Transverse colon (tissue), 4 donors: ENCODE results near the gene USP34. TPM values are rescaled to one million over a fixed set of nuclear protein-coding genes. Genes with fewer than 3 reads are reported as not detected.

Experiments
- DNase-seq: peaks from one replicate; pipeline ENCODE4 v3.0.0-alpha.2; 2019
- H3K27ac ChIP-seq, 4 donors: fragments of 200-600 bp; sonication (generic); 2 replicates each; pipeline ENCODE4 v1.5.1; 2016 to 2018; ENCODE audit warnings: inconsistent platforms in 4 of 4
- H3K27me3 ChIP-seq: fragments of 200-600 bp; sonication (generic); 2 replicates; pipeline ENCODE4 v1.5.1; 2017; ENCODE audit warnings: inconsistent platforms
- H3K36me3 ChIP-seq, 4 donors: fragments of 200-600 bp; sonication (generic); 2 replicates each; pipeline ENCODE4 v1.5.1; 2017 to 2019; ENCODE audit warnings: inconsistent platforms in 4 of 4
- H3K4me1 ChIP-seq, 4 donors: fragments of 200-600 bp; sonication (generic); 2 replicates each; pipeline ENCODE4 v1.5.1; 2017 to 2020; ENCODE audit warnings: inconsistent platforms in 4 of 4
- H3K4me3 ChIP-seq, 4 donors: fragments of 200-600 bp; sonication (generic); 1 replicate in 1 of 4; 2 replicates in 3 of 4; pipeline versions ENCODE4 v1.5.1 to v1.6.1; 2017 to 2019; ENCODE audit warnings: inconsistent platforms in 4 of 4
- H3K9me3 ChIP-seq, 2 donors: fragments of 200-600 bp; sonication (generic); 2 replicates each; pipeline ENCODE4 v1.5.1; 2017 to 2019; ENCODE audit warnings: inconsistent platforms in 2 of 2
- EP300 ChIP-seq: sonication (generic); formaldehyde crosslinking; IDR thresholded peaks from one replicate; pipeline ENCODE4 v1.6.1; 2017; ENCODE audit warnings: antibody characterized with exemption, low read depth
- POLR2A ChIP-seq: fragments of 450-650 bp; IDR thresholded peaks from one replicate; pipeline ENCODE4 v1.6.1; 2016; ENCODE audit warnings: antibody characterized with exemption, mild to moderate bottlenecking, moderate library complexity
- POLR2AphosphoS5 ChIP-seq, 3 donors: sonication (generic); formaldehyde crosslinking; IDR thresholded peaks; one replicate each; pipeline ENCODE4 v1.6.1; 2016; ENCODE audit warnings: antibody characterized with exemption in 3 of 3
- WGBS, 2 donors: methylation state at CpG; one replicate each; pipeline ENCODE4 v1.1.5; 2018; ENCODE audit warnings: low coverage in 1 of 2; 5-methylcytosine and 5-hydroxymethylcytosine counted together
- in situ Hi-C, 4 donors: fragments of 200-750 bp; cut with MboI; loops; one replicate each; pipeline versions ENCODE4 v1.15.0 to v1.15.1; 2017; ENCODE audit warnings: low sequenced_read_pairs in 3 of 4, low pct_ligation_motif_present in 1 of 4, low pct_unique_long_range_greater_than_20kb in 1 of 4
- intact Hi-C: fragments of 100-400 bp; cut with DNase I; formaldehyde crosslinking; loops from one replicate; pipeline ENCODE4 v1.15.1; 2023; ENCODE audit warnings: low total_unique reads
- total RNA-seq, 4 donors: library from RNA; depleted of rRNA; stranded (reverse); fragments of >200 nt; gene quantifications; one replicate each; pipeline ENCODE4 v1.1.0, GENCODE V29; 2016
- TF ChIP-seq, protein P1 (sequence below), 5 experiments: fragments of 200-600 bp in 3 of 5; fragments of 450-650 bp in 2 of 5; sonication (generic) in 3 of 5; IDR thresholded peaks; 1 replicate in 2 of 5; 2 replicates in 3 of 5; pipeline ENCODE4 v1.5.1; 2016 to 2017; ENCODE audit warnings: antibody characterized with exemption in 5 of 5, inconsistent platforms in 3 of 5, mild to moderate bottlenecking in 2 of 5, moderate library complexity in 1 of 5

USP34 gene
- total RNA-seq, 4 donors from 2014 or later, result 103 to 181 (median 115) TPM

DNA sequence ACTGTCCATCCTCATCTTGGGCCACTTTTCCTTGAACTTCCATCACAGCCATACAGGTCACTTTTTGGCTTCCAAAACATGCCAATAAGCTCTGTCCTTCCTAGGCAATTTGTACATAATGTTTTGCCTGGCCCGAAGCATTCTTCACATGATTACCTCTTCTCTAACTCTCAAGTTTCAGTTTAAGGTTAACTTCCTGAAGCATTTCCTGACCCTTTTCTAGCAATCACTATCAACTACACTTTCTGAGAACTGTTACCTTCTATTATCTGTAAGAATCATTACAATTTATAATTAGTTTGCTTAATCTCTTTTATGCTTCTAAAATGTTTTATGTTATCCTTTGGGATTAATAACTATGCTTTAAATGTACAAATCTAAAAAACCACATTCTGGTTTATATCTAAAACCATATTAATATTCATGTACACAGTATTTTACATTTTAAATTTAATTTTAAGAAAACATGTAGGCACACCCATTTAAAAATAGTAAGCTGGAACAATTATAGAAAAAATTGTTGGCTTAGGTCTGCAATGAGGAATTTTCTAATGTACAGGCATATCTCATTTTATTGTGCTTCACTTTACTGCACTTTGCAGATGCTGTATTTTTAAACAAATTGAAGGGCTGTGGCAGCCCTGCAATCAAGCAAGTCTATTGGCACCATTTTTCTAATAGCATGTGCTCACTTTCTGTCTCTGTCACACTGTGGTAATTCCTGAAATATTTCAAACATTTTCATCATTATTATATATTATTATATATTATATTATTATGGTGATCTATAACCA is 232.5 kb downstream of the USP34 start:
- DNase-seq, result no peak
- Histone ChIP-seq H3K36me3 (peaks cover 0 to 51% (median 25%) of the 10 kb centered on the region in 4 donors), H3K27me3 (no peaks in the 10 kb centered on the region), H3K4me3 (no peak overlapping the region), H3K9me3 (no peaks in the 10 kb centered on the region), H3K27ac (no peak overlapping the region), H3K4me1 (no peaks in the 10 kb centered on the region)
- in situ Hi-C loops, result no loop called here
- TF ChIP-seq POLR2AphosphoS5 (IDR thresholded peaks at IDR 0.05), result no peak
- WGBS, 2 donors, result 60 to 82% methylated on average over 1 of the region's 1 CpG
- intact Hi-C loops, result no loop called here

DNA sequence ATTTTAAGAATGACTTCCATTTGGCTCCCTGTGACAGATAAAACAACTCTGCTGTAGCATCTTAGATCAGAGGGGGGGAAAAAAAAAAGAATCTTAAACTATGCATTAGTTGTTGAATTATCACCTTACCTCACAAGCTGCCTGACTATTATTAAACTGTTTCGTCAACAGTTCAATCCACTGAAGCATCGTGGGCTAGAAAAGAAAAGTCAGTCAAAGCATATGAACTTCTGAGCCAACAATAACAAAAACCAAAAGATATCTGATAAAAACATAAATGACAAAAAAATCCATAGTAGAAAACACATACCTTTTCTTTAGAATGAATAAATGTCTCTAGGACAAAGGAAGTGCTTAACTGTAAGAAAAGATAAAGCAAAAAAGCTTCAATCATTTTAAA is 235.2 kb downstream of the USP34 start:
- TF ChIP-seq POLR2A, result no peak
- TF ChIP-seq, protein P1, sequence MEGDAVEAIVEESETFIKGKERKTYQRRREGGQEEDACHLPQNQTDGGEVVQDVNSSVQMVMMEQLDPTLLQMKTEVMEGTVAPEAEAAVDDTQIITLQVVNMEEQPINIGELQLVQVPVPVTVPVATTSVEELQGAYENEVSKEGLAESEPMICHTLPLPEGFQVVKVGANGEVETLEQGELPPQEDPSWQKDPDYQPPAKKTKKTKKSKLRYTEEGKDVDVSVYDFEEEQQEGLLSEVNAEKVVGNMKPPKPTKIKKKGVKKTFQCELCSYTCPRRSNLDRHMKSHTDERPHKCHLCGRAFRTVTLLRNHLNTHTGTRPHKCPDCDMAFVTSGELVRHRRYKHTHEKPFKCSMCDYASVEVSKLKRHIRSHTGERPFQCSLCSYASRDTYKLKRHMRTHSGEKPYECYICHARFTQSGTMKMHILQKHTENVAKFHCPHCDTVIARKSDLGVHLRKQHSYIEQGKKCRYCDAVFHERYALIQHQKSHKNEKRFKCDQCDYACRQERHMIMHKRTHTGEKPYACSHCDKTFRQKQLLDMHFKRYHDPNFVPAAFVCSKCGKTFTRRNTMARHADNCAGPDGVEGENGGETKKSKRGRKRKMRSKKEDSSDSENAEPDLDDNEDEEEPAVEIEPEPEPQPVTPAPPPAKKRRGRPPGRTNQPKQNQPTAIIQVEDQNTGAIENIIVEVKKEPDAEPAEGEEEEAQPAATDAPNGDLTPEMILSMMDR (IDR thresholded peaks at IDR 0.05), result no peak
- no peak for TF ChIP-seq EP300
- TF ChIP-seq POLR2AphosphoS5 (IDR thresholded peaks at IDR 0.05), result no peak
- no peak for DNase-seq
- H3K9me3 ChIP-seq, result no peaks in the 10 kb centered on the region
- intact Hi-C loops (no loop called here), in situ Hi-C loops (no loop called here)
- peaks cover 0 to 52% (median 24%) of the 10 kb centered on the region in 4 donors for H3K36me3 ChIP-seq
- 95 to 97% methylated on average over 2 of the region's 2 CpGs for WGBS, 2 donors
- no peak overlapping the region for H3K27ac ChIP-seq
- no peaks in the 10 kb centered on the region for H3K27me3 ChIP-seq
- H3K4me3 ChIP-seq, result no peak overlapping the region
- no peaks in the 10 kb centered on the region for H3K4me1 ChIP-seq

DNA sequence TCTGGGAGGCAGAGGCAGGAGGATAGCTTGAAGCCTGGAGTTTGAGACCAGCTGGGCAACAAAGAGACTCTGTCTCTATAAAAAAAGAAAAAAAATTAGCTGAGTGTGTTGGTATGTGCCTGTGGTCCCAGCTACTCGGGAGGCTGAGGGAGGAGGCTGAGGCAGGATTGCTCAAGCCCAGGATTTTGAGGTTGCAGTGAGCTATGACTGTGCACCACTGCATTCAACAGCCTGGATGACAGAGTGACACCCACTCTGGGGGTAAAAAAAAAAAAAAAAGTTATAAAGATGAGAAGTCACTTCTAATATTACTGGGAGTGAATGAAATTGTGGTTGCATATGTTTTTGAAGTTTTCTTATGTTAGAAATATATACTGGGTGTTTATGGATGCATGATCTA is 237.3 kb downstream of the USP34 start:
- H3K4me1 ChIP-seq, result no peaks in the 10 kb centered on the region
- in situ Hi-C loops (no loop called here), intact Hi-C loops (no loop called here)
- H3K4me3 ChIP-seq, result no peak overlapping the region
- no peak for TF ChIP-seq POLR2A
- TF ChIP-seq, protein P1 (IDR thresholded peaks at IDR 0.05), result no peak
- no peaks in the 10 kb centered on the region for H3K27me3 ChIP-seq
- WGBS, 2 donors, result 86 to 92% methylated on average over 1 of the region's 1 CpG
- no peak for DNase-seq
- peaks cover 0 to 61% (median 29%) of the 10 kb centered on the region in 4 donors for H3K36me3 ChIP-seq
- H3K9me3 ChIP-seq, result no peaks in the 10 kb centered on the region
- no peak overlapping the region for H3K27ac ChIP-seq

DNA sequence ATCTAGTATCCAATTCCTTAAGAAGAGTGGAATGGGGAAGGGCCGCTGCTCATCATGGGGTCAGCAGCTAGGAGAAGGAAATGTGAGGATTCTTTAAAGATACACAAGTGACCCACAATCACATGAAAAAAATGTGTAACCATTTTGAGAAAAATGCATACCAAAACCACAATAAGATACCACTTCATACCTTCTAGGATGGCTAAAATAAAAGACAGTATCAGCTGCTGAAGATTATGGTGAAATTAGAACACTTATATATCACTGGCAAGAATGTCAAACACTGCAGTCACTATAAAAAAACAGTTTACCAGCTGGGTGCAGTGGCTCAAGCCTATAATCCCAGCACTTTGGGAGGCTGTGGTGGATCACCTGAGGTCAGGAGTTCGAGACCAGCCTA is 241.0 kb downstream of the USP34 start:
- DNase-seq, result no peak
- Histone ChIP-seq H3K9me3 (no peaks in the 10 kb centered on the region), H3K36me3 (peaks cover 0 to 82% (median 29%) of the 10 kb centered on the region in 4 donors), H3K27ac (no peak overlapping the region), H3K4me3 (no peak overlapping the region), H3K27me3 (no peaks in the 10 kb centered on the region), H3K4me1 (no peaks in the 10 kb centered on the region)
- TF ChIP-seq EP300 (no peak), POLR2A (no peak), POLR2AphosphoS5 (IDR thresholded peaks at IDR 0.05) (no peak)
- TF ChIP-seq, protein P1 (IDR thresholded peaks at IDR 0.05), result no peak
- in situ Hi-C loops (no loop called here), intact Hi-C loops (no loop called here)
- 92 to 100% methylated on average over 1 to 2 of the region's 2 CpGs for WGBS, 2 donors

DNA sequence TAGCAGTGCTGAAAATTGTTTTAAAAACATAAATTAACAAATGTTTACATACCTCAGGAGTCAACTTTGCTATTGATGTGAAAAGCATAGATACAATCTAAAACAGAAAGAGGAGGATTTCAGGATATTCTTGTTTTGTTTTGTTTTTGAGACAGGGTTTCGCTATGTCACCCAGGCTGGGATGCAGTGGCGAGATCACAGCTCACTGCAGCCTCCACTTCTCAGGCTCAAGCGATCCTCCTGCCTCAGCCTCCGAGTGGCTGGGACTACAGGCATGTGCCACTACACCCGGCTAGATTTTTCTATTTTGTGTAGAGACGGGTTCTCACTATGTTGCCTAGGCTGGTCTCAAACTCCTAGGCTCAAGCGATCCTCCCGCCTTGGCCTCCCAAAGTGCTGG is 248.3 kb downstream of the USP34 start:
- Histone ChIP-seq H3K4me3 (no peak overlapping the region), H3K27me3 (no peaks in the 10 kb centered on the region), H3K4me1 (peaks cover 0 to 5% (median 0%) of the 10 kb centered on the region in 4 donors), H3K27ac (no peak overlapping the region), H3K9me3 (no peaks in the 10 kb centered on the region), H3K36me3 (peaks cover 0 to 47% (median 12%) of the 10 kb centered on the region in 4 donors)
- intact Hi-C loops, result no loop called here
- in situ Hi-C loops, result no loop called here
- 98% methylated on average over 6 to 8 of the region's 8 CpGs for WGBS, 2 donors
- DNase-seq, result no peak
- TF ChIP-seq POLR2AphosphoS5 (IDR thresholded peaks at IDR 0.05), result no peak
- TF ChIP-seq, protein P1 (IDR thresholded peaks at IDR 0.05), result no peak
- TF ChIP-seq EP300, result no peak
- TF ChIP-seq POLR2A, result no peak
